Epithelial cell of esophagus (primary cell): ENCODE data around the gene ILKAP.

Experiments used
- DNase-seq: peaks from one replicate; pipeline ENCODE4 v3.0.0; 2010; ENCODE audit warnings: low read depth
- H3K4me3 ChIP-seq: 2 replicates; pipeline ENCODE4 v1.5.1; 2011; ENCODE audit warnings: mild to moderate bottlenecking, low read length, control low read depth
- CTCF ChIP-seq: IDR thresholded peaks from 2 replicates; pipeline ENCODE4 v1.5.1; 2011; ENCODE audit warnings: low read depth, mild to moderate bottlenecking, low read length, control low read depth, inconsistent platforms; ENCODE audit not compliant: insufficient read depth; ENCODE audit errors: missing control alignments

The ILKAP gene

GRCh38 chr2:238168196-238169047 is 35.1 kb downstream of the ILKAP start:
- DNase-seq, result no peak
- no peak overlapping the region for H3K4me3 ChIP-seq
- TF ChIP-seq CTCF, result no peak

- DNase-seq, result no peak
- no peak overlapping the region for H3K4me3 ChIP-seq
- TF ChIP-seq CTCF, result no peak
These were observed 35.7 kb downstream of the ILKAP start for GRCh38 chr2:238167761-238168160.

- H3K4me3 ChIP-seq, result no peak overlapping the region
- no peak for TF ChIP-seq CTCF
- no peak for DNase-seq
These were observed 36.2 kb downstream of the ILKAP start for GRCh38 chr2:238167344-238167715.

- no peak for TF ChIP-seq CTCF
- DNase-seq, result no peak
- no peak overlapping the region for H3K4me3 ChIP-seq
These were observed 36.8 kb downstream of the ILKAP start for GRCh38 chr2:238166391-238167343.

GRCh38 chr2:238165288-238165921 is 38.1 kb downstream of the ILKAP start:
- DNase-seq, result no peak
- TF ChIP-seq CTCF, result no peak
- no peak overlapping the region for H3K4me3 ChIP-seq

GRCh38 chr2:238164906-238165287 is 38.6 kb downstream of the ILKAP start:
- TF ChIP-seq CTCF, result no peak
- H3K4me3 ChIP-seq, result no peak overlapping the region
- DNase-seq, result no peak
